A549 (cell line): ENCODE measurements around the gene LAMC3. TPM values are rescaled to one million over a fixed set of nuclear protein-coding genes. Genes with fewer than 3 reads are reported as not detected.

Source experiments
- ATAC-seq, 2 experiments: fragments of 200-7000 bp in 1 of 2; fragments of >200 bp in 1 of 2; cut with Nextera tagmentation in 1 of 2; cut with Tn5 transposase in 1 of 2; 3 replicates each; pipeline versions ENCODE4 v1.8.0 to v1.9.1; 2018 to 2020; ENCODE audit warnings: mild to moderate bottlenecking in 1 of 2, moderate library complexity in 1 of 2
- CTCF ChIA-PET: fragments of 300-600 bp; sonication (Branson Sonifier 250); formaldehyde crosslinking; extraction: SDS; loops from one replicate; lab custom pipeline; 2021; ENCODE audit warnings: antibody characterized with exemption, inconsistent platforms; lab: Yijun Ruan, JAX
- POLR2A ChIA-PET: fragments of 350-600 bp; formaldehyde crosslinking; extraction: SDS; loops from one replicate; lab custom pipeline; 2021; ENCODE audit warnings: antibody characterized with exemption, inconsistent platforms; lab: Yijun Ruan, JAX
- DNase-seq, 2 experiments: peaks; one replicate each; pipeline versions ENCODE4 v3.0.0 to v3.0.0-alpha.2; 2011 to 2016; ENCODE audit warnings: low read depth in 1 of 2, low spot score in 1 of 2
- FAIRE-seq: peaks from 2 replicates; lab custom pipeline; 2011; peaks lifted over from hg19 to GRCh38; lab: Jason Lieb, UNC
- H3K27ac ChIP-seq, 2 experiments: fragments of >200 bp; sonication (Bioruptor Twin); formaldehyde crosslinking; 3 replicates each; pipeline ENCODE4 v1.5.1; 2016 to 2017
- H3K4me1 ChIP-seq: fragments of >200 bp; sonication (Bioruptor Twin); formaldehyde crosslinking; 3 replicates; pipeline ENCODE4 v1.6.1; 2016
- H3K4me2 ChIP-seq: fragments of >200 bp; sonication (Bioruptor Twin); formaldehyde crosslinking; 3 replicates; pipeline ENCODE4 v1.6.1; 2016
- H3K4me3 ChIP-seq: fragments of >200 bp; sonication (Bioruptor Twin); formaldehyde crosslinking; 3 replicates; pipeline ENCODE4 v1.5.1; 2016
- H3K9me3 ChIP-seq: fragments of >200 bp; sonication (Bioruptor Twin); formaldehyde crosslinking; 3 replicates; pipeline ENCODE4 v1.6.1; 2016
- CBX2 ChIP-seq: fragments of 200-600 bp; sonication (generic); IDR thresholded peaks from 2 replicates; pipeline ENCODE4 v1.6.1; 2016; ENCODE audit warnings: low read depth, mild to moderate bottlenecking, borderline replicate concordance
- CHD4 ChIP-seq: fragments of 200-600 bp; sonication (generic); IDR thresholded peaks from 2 replicates; pipeline ENCODE4 v1.6.1; 2016; ENCODE audit warnings: antibody characterized with exemption, mild to moderate bottlenecking, borderline replicate concordance
- CTCF ChIP-seq: fragments of >200 bp; sonication (Bioruptor Twin); formaldehyde crosslinking; IDR thresholded peaks from 3 replicates; pipeline ENCODE4 v1.5.1; 2016
- ELK1 ChIP-seq: fragments of 150-350 bp; IDR thresholded peaks from 2 replicates; pipeline ENCODE4 v1.6.1; 2014; ENCODE audit warnings: low read depth, mild to moderate bottlenecking, low read length
- HMGXB4 ChIP-seq: fragments of 250-450 bp; sonication (Bioruptor Pico); IDR thresholded peaks from 2 replicates; pipeline ENCODE4 v1.5.0; 2021; ENCODE audit warnings: mild to moderate bottlenecking, moderate library complexity, borderline replicate concordance
- KDM1A ChIP-seq: fragments of 200-600 bp; sonication (generic); IDR thresholded peaks from 2 replicates; pipeline ENCODE4 v1.6.1; 2016; ENCODE audit warnings: low read depth, mild to moderate bottlenecking
- MAX ChIP-seq: IDR thresholded peaks from 2 replicates; pipeline ENCODE4 v1.6.1; 2012
- MYC ChIP-seq: IDR thresholded peaks from 2 replicates; pipeline ENCODE4 v1.6.1; 2012; ENCODE audit warnings: mild to moderate bottlenecking, inconsistent platforms, low read length, improper control_type of control experiment, borderline replicate concordance
- PBX3 ChIP-seq: IDR thresholded peaks from 2 replicates; pipeline ENCODE4 v1.6.1; 2012
- POLR2A ChIP-seq: IDR thresholded peaks from 2 replicates; pipeline ENCODE4 v1.6.1; 2012; ENCODE audit warnings: mild to moderate bottlenecking, low read length
- ZFP36 ChIP-seq: fragments of 450-650 bp; IDR thresholded peaks from 2 replicates; pipeline ENCODE4 v1.6.1; 2014; ENCODE audit warnings: borderline replicate concordance; ENCODE audit not compliant: partially characterized antibody
- WGBS: methylation state at CpG from one replicate; pipeline ENCODE4 v1.1.6; 2017; ENCODE audit errors: missing lambda C conversion rate; 5-methylcytosine and 5-hydroxymethylcytosine counted together
- polyA plus RNA-seq, 4 experiments: library from polyadenylated mRNA; depleted of rRNA in 3 of 4; stranded (reverse); fragments of >200 nt; fragmentation: RNase III in 1 of 4; extraction: RNeasy Plus Mini Kit Qiagen cat#74134 plus additional on column Dnase treatment in 1 of 4; gene quantifications; 2 replicates in 3 of 4; 3 replicates in 1 of 4; pipeline ENCODE4 v1.2.3, GENCODE V29; 2011 to 2017

LAMC3 gene
- polyA plus RNA-seq, 2 of the 4 experiments (the other 2 are of a cell fraction) = 1.0 to 1.5 TPM

- TF ChIP-seq CBX2 (no peak), CHD4 (no peak), POLR2A (no peak), PBX3 (no peak), MYC (no peak), MAX (no peak), ELK1 (no peak), ZFP36 (no peak), KDM1A (no peak)
- TF ChIP-seq, all 56 proteins: peak for 0
- Histone ChIP-seq H3K9me3 (no peaks in the 10 kb centered on the region), H3K27ac (no peak overlapping the region), H3K4me3 (no peak overlapping the region), H3K4me2 (no peak overlapping the region), H3K4me1 (0 out of 3 replicates have a peak, but pooled peaks cover 6% of the 10 kb centered on the region)
- ATAC-seq (no peak), FAIRE-seq (no peak), DNase-seq (no peak)
- ChIA-PET CTCF (interaction anchor here (0.8 to 1.1 kb wide), 2 partner anchors 18 to 23 kb away, joined by 3 to 4 read pairs; no protein-coding TSS in a partner anchor), POLR2A (no interaction called here)
- WGBS = 84% methylated on average over 22 of the region's 22 CpGs
Observed at GRCh38 chr9:131116281-131117120, 107.5 kb downstream of the LAMC3 start.

- ATAC-seq = peak in 1 of 2 experiments; percentile 28; a peak in 2 of 6 replicates
- WGBS = 40% methylated on average over 13 of the region's 13 CpGs
- no peak overlapping the region for H3K4me3 ChIP-seq
Observed at GRCh38 chr9:131117121-131117761, 108.3 kb downstream of the LAMC3 start.

More at GRCh38 chr9:131117121-131117761, 108.3 kb downstream of the LAMC3 start:
- DNase-seq (no peak), FAIRE-seq (no peak)
- Histone ChIP-seq H3K4me2 (no peak overlapping the region), H3K27ac (no peak overlapping the region), H3K9me3 (no peaks in the 10 kb centered on the region), H3K4me1 (0 out of 3 replicates have a peak, but pooled peaks cover 6% of the 10 kb centered on the region)
- TF ChIP-seq HMGXB4 (no peak), CTCF (no peak)
- ChIA-PET POLR2A (no interaction called here), CTCF (no interaction called here)
